ENCODE data around the gene TUBB2A. TPM values are rescaled to one million over a fixed set of nuclear protein-coding genes. Genes with fewer than 3 reads are reported as not detected.

TUBB2A gene
- total and polyA plus RNA-seq, 2 of the 13 experiments (the other 11 are each of a cell fraction or from before 2014, with no cell fraction given), result 35.3 to 106 TPM

GRCh38 chr6:3202999-3203696 is 45.8 kb upstream of the TUBB2A start:
- H3K79me2 ChIP-seq (ENCODE audit: insufficient read depth, low read length), result no peaks in the 10 kb centered on the region
- no peak for DNase-seq (ENCODE audit: low spot score)
- no peak for ATAC-seq
- H3K4me1 ChIP-seq (ENCODE audit: insufficient read depth, low read length), result peaks cover 2% of the 10 kb centered on the region
- TF ChIP-seq, protein P1, sequence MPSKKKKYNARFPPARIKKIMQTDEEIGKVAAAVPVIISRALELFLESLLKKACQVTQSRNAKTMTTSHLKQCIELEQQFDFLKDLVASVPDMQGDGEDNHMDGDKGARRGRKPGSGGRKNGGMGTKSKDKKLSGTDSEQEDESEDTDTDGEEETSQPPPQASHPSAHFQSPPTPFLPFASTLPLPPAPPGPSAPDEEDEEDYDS (CRISPR knock-in tag; IDR thresholded peaks at IDR 0.05), result no peak
- TF ChIP-seq ZNF629 (CRISPR knock-in tag; conservative IDR thresholded peaks at IDR 0.05) (no peak), TRIM24 (CRISPR knock-in tag; IDR thresholded peaks at IDR 0.05) (no peak), ZNF550 (CRISPR knock-in tag; IDR thresholded peaks at IDR 0.05; ENCODE audit: borderline replicate concordance) (no peak), MED8 (CRISPR knock-in tag; IDR thresholded peaks at IDR 0.05; ENCODE audit: insufficient replicate concordance) (no peak), KAT2B (IDR thresholded peaks at IDR 0.05; ENCODE audit: borderline replicate concordance, low read depth, low read length) (no peak)
- TF ChIP-seq, protein P2, sequence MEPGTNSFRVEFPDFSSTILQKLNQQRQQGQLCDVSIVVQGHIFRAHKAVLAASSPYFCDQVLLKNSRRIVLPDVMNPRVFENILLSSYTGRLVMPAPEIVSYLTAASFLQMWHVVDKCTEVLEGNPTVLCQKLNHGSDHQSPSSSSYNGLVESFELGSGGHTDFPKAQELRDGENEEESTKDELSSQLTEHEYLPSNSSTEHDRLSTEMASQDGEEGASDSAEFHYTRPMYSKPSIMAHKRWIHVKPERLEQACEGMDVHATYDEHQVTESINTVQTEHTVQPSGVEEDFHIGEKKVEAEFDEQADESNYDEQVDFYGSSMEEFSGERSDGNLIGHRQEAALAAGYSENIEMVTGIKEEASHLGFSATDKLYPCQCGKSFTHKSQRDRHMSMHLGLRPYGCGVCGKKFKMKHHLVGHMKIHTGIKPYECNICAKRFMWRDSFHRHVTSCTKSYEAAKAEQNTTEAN (CRISPR knock-in tag; conservative IDR thresholded peaks at IDR 0.05), result no peak
- FAIRE-seq, result no peak
- H3K4me3 ChIP-seq (replicated peaks in 1 of 3; ENCODE audit: insufficient read depth in 1 of 3, low read depth in 2 of 3, low read length in 3 of 3), result no peak overlapping the region
- BruUV-seq (replicated peaks), result no TSS peak
- CTCF ChIA-PET (ENCODE audit: low intra/inter-chr PET ratio, low total read pairs), result no interaction called here
- H3K36me3 ChIP-seq (replicated peaks in 1 of 2; ENCODE audit: control insufficient read depth in 1 of 2, insufficient read depth in 2 of 2, low read length in 2 of 2), result no peaks in the 10 kb centered on the region
- intact Hi-C loops (cut with micrococcal nuclease; ENCODE audit: unreplicated experiment), result no loop called here
- H2AFZ ChIP-seq (ENCODE audit: low read length), result no peak overlapping the region
- H3K4me2 ChIP-seq (ENCODE audit: low read depth, low read length), result no peak overlapping the region
- no peak overlapping the region for H3K27ac ChIP-seq (ENCODE audit: extremely low read length, insufficient read depth, low read length)
- peaks cover 0 to 41% of the 10 kb centered on the region in 2 experiments; a peak in 3 of 5 replicates for H3K27me3 ChIP-seq (ENCODE audit: control insufficient read depth in 1 of 2, insufficient read depth in 2 of 2, low read length in 2 of 2)
- 23% methylated on average over 7 of the region's 7 CpGs for WGBS (ENCODE audit: low lambda C conversion rate)
- POLR2A ChIA-PET, result no interaction called here
- in situ Hi-C loops (cut with HindIII; ENCODE audit: extremely low pct_ligation_motif_present, low pct_unique_long_range_greater_than_20kb), result no loop called here
- H3K9me3 ChIP-seq (ENCODE audit: low read length), result no peaks in the 10 kb centered on the region
- H3K9ac ChIP-seq (ENCODE audit: insufficient read depth, low read depth, low read length), result no peak overlapping the region
- no peaks in the 10 kb centered on the region for H4K20me1 ChIP-seq (ENCODE audit: insufficient read depth, low read length)

Data from HepG2 (cell line).